ENCODE data around the gene PLCXD1.
"Not testable (repeated sequence)": the region's sequence is repeated elsewhere in the genome, so short reads cannot be mapped to it uniquely, and the experiment has no call there.

Gene PLCXD1

DNA sequence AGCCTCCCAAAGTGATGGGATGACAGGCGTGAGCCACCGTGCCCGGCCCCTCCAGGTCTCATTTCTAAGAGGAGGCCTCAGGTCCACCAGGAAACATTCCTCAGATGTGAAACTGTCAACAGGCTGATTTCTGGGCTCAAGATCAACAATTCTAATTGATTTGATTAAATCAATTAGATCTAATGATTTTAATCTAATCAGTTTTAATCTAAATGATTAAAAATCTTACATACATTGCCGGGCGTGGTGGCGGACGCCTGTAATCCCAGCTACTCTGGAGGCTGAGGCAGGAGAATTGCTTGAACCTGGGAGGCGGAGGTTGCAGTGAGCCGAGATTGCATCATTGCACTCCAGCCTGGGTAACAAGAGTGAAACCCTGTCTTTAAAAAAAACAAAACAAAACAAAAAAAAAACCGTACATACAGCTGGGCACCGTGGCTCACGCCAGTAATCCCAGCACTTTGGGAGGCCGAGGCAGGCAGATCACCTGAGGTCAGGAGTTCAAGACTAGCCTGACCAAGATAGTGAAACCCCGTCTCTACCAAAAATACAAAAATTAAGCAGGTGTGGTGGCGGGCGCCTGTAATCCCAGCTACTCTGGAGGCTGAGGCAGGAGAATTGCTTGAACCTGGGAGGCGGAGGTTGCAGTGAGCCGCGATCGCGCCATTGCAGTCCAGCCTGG, 960 bp downstream of the PLCXD1 start:
- DNase-seq (ENCODE audit: extremely low spot score); CTCF ChIA-PET; POLR2A ChIA-PET: not testable (repeated sequence)
- peak; percentile 82 for TF ChIP-seq ZNF384 (IDR thresholded peaks at IDR 0.05)

DNA sequence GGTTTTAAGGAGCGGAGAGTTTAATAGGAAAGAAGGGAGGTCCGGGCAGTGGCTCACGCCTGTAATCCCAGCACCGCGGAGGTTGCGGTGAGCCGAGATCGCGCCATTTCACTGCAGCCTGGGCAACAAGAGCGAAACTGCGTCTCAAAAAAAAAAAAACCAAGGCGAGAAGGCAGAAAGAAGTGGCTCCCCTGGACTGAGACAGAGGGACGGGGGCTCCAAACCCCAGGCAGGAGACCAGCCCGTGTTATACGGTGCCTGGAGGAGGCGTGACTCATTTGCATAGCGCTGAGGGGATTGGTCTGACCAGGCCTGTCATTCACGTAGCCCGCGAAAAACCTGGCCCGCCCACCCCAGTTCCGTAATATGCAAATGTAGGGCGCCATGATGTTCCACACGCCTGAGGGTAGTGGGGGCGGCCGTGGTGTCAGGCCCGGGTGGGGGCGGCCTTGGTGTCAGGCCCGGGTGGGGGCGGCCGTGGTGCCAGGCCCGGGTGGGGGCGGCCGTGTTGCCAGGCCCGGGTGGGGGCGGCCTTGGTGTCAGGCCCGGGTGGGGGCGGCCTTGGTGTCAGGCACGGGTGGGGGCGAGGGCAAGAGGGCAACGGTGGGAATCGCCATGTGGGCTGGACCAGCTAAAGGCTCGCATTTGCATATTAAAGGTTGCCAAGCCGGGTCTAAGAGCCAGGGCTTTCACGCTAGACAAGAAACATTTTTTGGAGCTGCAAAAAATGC, 2.1 kb downstream of the PLCXD1 start:
- POLR2A ChIA-PET = no interaction called here
- TF ChIP-seq ZNF384 (IDR thresholded peaks at IDR 0.05) (peak; percentile 92), CTBP1 (IDR thresholded peaks at IDR 0.05; ENCODE audit: borderline replicate concordance) (no peak)
- TF ChIP-seq, protein P1, sequence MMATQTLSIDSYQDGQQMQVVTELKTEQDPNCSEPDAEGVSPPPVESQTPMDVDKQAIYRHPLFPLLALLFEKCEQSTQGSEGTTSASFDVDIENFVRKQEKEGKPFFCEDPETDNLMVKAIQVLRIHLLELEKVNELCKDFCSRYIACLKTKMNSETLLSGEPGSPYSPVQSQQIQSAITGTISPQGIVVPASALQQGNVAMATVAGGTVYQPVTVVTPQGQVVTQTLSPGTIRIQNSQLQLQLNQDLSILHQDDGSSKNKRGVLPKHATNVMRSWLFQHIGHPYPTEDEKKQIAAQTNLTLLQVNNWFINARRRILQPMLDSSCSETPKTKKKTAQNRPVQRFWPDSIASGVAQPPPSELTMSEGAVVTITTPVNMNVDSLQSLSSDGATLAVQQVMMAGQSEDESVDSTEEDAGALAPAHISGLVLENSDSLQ (IDR thresholded peaks at IDR 0.05) = peak; percentile 99
- CTCF ChIA-PET = no interaction called here
- peak; percentile 87 for DNase-seq (ENCODE audit: extremely low spot score)

DNA sequence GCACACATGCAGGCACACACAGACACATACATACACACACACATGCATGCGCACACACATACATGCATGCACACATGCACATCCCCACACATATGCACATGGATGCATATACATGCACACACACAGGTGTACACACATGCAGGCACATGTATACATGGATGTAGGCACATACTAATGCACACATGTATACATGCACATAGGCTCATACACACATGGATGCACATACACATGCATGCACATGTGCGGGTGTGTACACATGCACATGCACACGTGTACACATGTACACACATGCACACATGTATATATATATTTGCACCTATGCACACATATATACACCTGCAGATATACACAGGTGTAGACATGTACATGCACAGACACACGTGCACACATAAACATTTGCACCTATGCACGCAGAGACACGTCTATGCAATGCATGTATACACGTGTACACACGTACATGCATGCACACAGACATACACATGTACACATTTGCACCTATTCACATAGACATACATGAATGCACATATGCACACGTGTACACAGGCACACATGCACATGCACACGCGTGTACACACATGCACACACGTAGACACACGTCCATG, 4.0 kb downstream of the PLCXD1 start:
- ChIA-PET POLR2A (no interaction called here), CTCF (no interaction called here)
- TF ChIP-seq ZNF384 (IDR thresholded peaks at IDR 0.05) (no peak), SUZ12 (IDR thresholded peaks at IDR 0.05) (no peak), BHLHE40 (IDR thresholded peaks at IDR 0.05; ENCODE audit: borderline replicate concordance) (no peak), HDGF (IDR thresholded peaks at IDR 0.05; ENCODE audit: borderline replicate concordance) (no peak), ELF4 (IDR thresholded peaks at IDR 0.05) (no peak), FOXM1 (IDR thresholded peaks at IDR 0.05; ENCODE audit: borderline replicate concordance) (no peak), NFRKB (IDR thresholded peaks at IDR 0.05) (no peak), L3MBTL2 (conservative IDR thresholded peaks at IDR 0.05) (no peak), TARDBP (IDR thresholded peaks at IDR 0.05) (no peak)
- TF ChIP-seq, protein P1 (IDR thresholded peaks at IDR 0.05) = no peak

DNA sequence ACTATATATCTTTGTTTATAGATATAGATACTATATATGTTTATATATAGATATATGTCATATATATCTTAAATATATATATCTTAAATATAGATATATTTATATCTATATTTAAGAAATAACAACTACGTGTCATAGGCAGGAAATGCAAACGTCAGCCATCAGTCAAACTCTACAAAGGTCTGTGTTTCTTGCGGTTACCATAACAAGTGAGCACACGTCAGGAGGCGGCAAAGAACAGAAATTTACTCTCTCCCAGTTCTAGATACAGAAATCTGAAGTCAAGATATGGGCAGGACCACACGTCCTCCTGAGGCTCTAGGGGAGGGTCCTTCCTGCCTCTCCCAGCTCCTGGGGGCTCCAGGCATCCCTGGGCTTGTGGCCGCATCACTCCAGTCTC, 6.5 kb downstream of the PLCXD1 start:
- CTCF ChIA-PET = no interaction called here
- no peak for TF ChIP-seq ARNT (IDR thresholded peaks at IDR 0.05)
- POLR2A ChIA-PET = no interaction called here
- DNase-seq (ENCODE audit: extremely low spot score) = no peak

More for the DNA sequence above, 4.0 kb downstream of the PLCXD1 start:
- DNase-seq (ENCODE audit: extremely low spot score) = no peak

DNA sequence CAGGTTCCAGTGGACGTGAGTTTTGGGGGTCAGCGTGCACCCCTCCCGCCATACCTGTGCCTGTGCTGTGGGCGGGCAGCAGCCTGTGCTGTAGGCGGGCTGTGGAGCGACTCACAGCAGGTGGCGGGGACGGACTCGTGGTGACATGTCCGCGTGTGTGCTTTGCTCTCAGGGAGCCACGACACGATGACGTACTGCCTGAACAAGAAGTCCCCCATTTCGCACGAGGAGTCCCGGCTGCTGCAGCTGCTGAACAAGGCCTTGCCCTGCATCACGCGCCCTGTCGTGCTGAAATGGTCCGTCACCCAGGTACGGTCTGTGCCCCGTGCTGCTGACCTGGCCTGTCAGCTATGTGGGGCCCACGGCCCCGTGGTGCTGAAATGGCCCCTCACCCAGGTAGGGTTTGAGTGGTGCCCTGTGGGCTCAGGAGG, 7.4 kb downstream of the PLCXD1 start:
- POLR2A ChIA-PET = no interaction called here
- no peak for DNase-seq (ENCODE audit: extremely low spot score)
- CTCF ChIA-PET = no interaction called here
- TF ChIP-seq NFRKB (IDR thresholded peaks at IDR 0.05) (no peak), HDGF (IDR thresholded peaks at IDR 0.05; ENCODE audit: borderline replicate concordance) (no peak), FOXK2 (IDR thresholded peaks at IDR 0.05) (no peak), CTBP1 (IDR thresholded peaks at IDR 0.05; ENCODE audit: borderline replicate concordance) (no peak), FOXA1 (IDR thresholded peaks at IDR 0.05) (no peak), SUZ12 (IDR thresholded peaks at IDR 0.05) (no peak), LEF1 (IDR thresholded peaks at IDR 0.05; ENCODE audit: borderline replicate concordance) (no peak), ELF4 (IDR thresholded peaks at IDR 0.05) (no peak), ARNT (IDR thresholded peaks at IDR 0.05) (no peak), FOXM1 (IDR thresholded peaks at IDR 0.05; ENCODE audit: borderline replicate concordance) (no peak)

DNA sequence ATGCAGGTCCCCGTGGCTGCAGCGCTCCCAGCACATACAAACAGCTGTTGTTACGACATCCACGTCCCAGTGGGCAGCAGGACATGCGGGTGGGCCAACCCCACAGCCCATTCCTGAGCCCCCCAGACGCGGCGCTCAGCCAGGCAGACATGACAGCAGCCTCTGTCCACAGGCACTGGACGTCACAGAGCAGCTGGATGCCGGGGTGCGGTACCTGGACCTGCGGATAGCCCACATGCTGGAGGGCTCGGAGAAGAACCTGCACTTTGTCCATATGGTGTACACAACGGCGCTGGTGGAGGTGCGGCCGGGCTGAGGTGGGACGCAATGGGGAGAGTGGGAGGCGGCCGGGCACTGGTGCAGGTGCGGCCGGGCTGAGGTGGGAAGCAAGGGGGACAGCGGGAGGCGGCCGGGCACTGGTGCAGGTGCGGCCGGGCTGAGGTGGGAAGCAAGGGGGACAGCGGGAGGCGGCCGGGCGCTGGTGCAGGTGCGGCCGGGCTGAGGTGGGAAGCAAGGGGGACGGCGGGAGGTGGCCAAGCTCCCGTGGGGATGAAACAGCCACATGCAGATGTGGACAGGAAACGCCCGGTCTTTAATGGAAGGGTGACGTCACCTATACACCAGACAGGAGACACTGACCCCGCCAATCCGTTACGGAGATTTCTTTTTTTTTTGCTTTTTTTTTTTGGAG, 9.4 kb downstream of the PLCXD1 start:
- no peak for DNase-seq (ENCODE audit: extremely low spot score)
- POLR2A ChIA-PET = no interaction called here
- TF ChIP-seq NFRKB (IDR thresholded peaks at IDR 0.05) (no peak), HDGF (IDR thresholded peaks at IDR 0.05; ENCODE audit: borderline replicate concordance) (no peak), TARDBP (IDR thresholded peaks at IDR 0.05) (no peak), ZNF384 (IDR thresholded peaks at IDR 0.05) (no peak), SP1 (IDR thresholded peaks at IDR 0.05) (no peak), FOXA1 (IDR thresholded peaks at IDR 0.05) (no peak), SUZ12 (IDR thresholded peaks at IDR 0.05) (no peak), ARNT (IDR thresholded peaks at IDR 0.05) (no peak)
- TF ChIP-seq, protein P1 (IDR thresholded peaks at IDR 0.05) = no peak
- CTCF ChIA-PET = no interaction called here
